Panc1 (cell line): Measurements from ENCODE around the gene CAMKMT. TPM values are rescaled to one million over a fixed set of nuclear protein-coding genes. Genes with fewer than 3 reads are reported as not detected.

ENCODE experiments used
- ATAC-seq: fragments of 200-7000 bp; cut with Tn5 transposase; 2 replicates; pipeline ENCODE4 v1.9.1; 2020; ENCODE audit warnings: mild to moderate bottlenecking, moderate library complexity
- BruUV-seq: library from RNA; stranded (reverse); fragments of 400-500 nt; replicated peaks from 2 replicates; lab custom pipeline; 2021; lab: Mats Ljungman, UMichigan
- CTCF ChIA-PET: fragments of 300-600 bp; sonication (Branson Sonifier 250); formaldehyde crosslinking; loops from one replicate; lab custom pipeline; 2022; ENCODE audit warnings: antibody characterized with exemption; lab: Charles Lee
- POLR2A ChIA-PET: fragments of 300-600 bp; sonication (Branson Sonifier 250); formaldehyde crosslinking; loops from one replicate; lab custom pipeline; 2022; ENCODE audit warnings: antibody characterized with exemption; lab: Charles Lee
- DNase-seq: peaks from one replicate; pipeline ENCODE4 v3.0.0-alpha.2; 2010; ENCODE audit warnings: low read depth, low spot score
- H3K27ac ChIP-seq: 2 replicates; pipeline ENCODE4 v1.5.1; 2011; ENCODE audit warnings: mild to moderate bottlenecking, low read length, inconsistent platforms
- H3K27me3 ChIP-seq: fragments of 200-500 bp; sonication (Bioruptor generic); 2 replicates; pipeline ENCODE4 v1.6.0; 2014; ENCODE audit warnings: low read length, inconsistent platforms; ENCODE audit not compliant: control insufficient read depth, insufficient read depth
- H3K36me3 ChIP-seq: fragments of 200-500 bp; sonication (Bioruptor generic); 2 replicates; pipeline ENCODE4 v1.5.1; 2014; ENCODE audit warnings: inconsistent platforms, mild to moderate bottlenecking, low read length, moderate library complexity; ENCODE audit not compliant: control insufficient read depth, insufficient read depth
- H3K4me1 ChIP-seq: 2 replicates; pipeline ENCODE4 v1.5.1; 2011; ENCODE audit warnings: inconsistent platforms, mild to moderate bottlenecking, low read length, moderate library complexity; ENCODE audit not compliant: control insufficient read depth, insufficient read depth
- H3K4me3 ChIP-seq, 2 experiments: 2 replicates each; pipeline ENCODE4 v1.5.1; 2011 to 2012; ENCODE audit warnings: low read depth in 2 of 2, low read length in 2 of 2, mild to moderate bottlenecking in 2 of 2, inconsistent platforms in 1 of 2, moderate library complexity in 1 of 2
- H3K9me3 ChIP-seq: fragments of 200-500 bp; sonication (Bioruptor generic); 2 replicates; pipeline ENCODE4 v1.5.1; 2014; ENCODE audit warnings: low read depth, mild to moderate bottlenecking, inconsistent platforms, low read length, moderate library complexity; ENCODE audit not compliant: control insufficient read depth, insufficient read depth
- POLR2AphosphoS5 ChIP-seq: IDR thresholded peaks from 2 replicates; pipeline ENCODE4 v1.6.1; 2012; ENCODE audit warnings: mild to moderate bottlenecking, low read depth, low read length, moderate library complexity
- REST ChIP-seq, 2 experiments: IDR thresholded peaks; 2 replicates each; pipeline ENCODE4 v1.6.1; 2011 to 2012; ENCODE audit warnings: low read depth in 2 of 2, control low read depth in 1 of 2, low read length in 1 of 2, mild to moderate bottlenecking in 1 of 2, moderate library complexity in 1 of 2; ENCODE audit not compliant: insufficient read depth in 1 of 2
- SIN3A ChIP-seq: IDR thresholded peaks from 2 replicates; pipeline ENCODE4 v1.6.1; 2012; ENCODE audit warnings: low read depth, mild to moderate bottlenecking, low read length, moderate library complexity, borderline replicate concordance; ENCODE audit not compliant: insufficient read depth
- TCF7L2 ChIP-seq: IDR thresholded peaks from 2 replicates; pipeline ENCODE4 v1.6.1; 2011; ENCODE audit warnings: mild to moderate bottlenecking, low read depth, low read length, inconsistent platforms
- in situ Hi-C: cut with HindIII; loops from 2 replicates; pipeline ENCODE4 v1.10.0; 2016; ENCODE audit warnings: low sequenced_read_pairs, low pct_unique_long_range_greater_than_20kb
- intact Hi-C: fragments of 100-400 bp; cut with micrococcal nuclease; formaldehyde crosslinking; loops from one replicate; pipeline ENCODE4 v1.10.0; 2022; ENCODE audit not compliant: unreplicated experiment
- total RNA-seq: library from RNA; stranded (reverse); gene quantifications from one replicate; pipeline ENCODE4 v1.2.1, GENCODE V29; 2021; ENCODE audit not compliant: unreplicated experiment
- TF ChIP-seq, protein P1 (sequence below): fragments of 450-650 bp; IDR thresholded peaks from 2 replicates; pipeline ENCODE4 v1.5.1; 2017; ENCODE audit warnings: mild to moderate bottlenecking

Gene CAMKMT
- total RNA-seq, 1 experiment from 2014 or later = 12.6 TPM

DNA sequence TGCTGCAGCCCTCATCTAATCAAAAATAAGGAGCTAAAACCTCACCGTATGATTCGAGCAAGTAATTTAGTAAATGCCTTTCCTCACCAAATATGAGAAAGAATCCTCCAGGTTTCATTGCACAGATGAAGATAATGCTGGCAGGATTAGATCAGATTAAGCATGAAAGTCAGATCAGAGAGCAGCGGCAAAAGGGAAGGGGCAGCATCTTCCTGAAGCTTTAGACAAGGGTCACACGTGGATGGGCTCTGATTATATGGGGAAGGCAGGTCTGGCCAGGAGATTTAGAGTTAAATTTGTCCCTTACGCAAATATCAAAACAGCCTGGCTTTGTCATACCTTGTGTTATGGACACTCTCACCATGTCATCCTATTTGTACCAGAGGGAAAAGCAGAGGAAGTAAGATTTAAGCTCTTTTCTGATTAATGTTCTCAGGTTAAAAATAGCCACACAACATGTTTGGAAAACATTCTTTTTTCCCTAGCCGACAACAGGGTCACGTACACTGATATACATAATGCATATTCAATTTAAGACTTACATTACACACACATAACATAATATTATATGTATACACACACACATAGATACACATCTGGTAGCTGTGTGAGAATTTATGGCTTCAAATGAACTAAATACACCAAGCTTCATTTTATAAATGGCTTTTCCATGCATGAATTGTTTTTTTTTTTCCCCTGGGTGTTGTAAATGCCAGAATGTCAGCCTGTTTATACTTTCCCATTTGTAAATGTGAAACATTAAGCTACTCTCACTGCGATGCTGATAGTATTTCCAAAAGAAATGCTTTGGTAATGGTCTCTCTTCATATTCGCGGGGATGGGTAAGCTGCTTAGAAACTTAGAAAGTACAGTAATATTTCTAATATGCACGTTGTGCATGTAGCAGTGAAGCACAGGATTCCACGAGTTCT lies 383.5 kb downstream of the CAMKMT start:
- ATAC-seq = no peak
- no peaks in the 10 kb centered on the region for H3K27me3 ChIP-seq
- no peak overlapping the region for H3K27ac ChIP-seq
- no peak for DNase-seq
- CTCF ChIA-PET = no interaction called here
- no peak overlapping the region for H3K4me3 ChIP-seq
- BruUV-seq = no TSS peak
- H3K36me3 ChIP-seq = no peaks in the 10 kb centered on the region
- POLR2A ChIA-PET = interaction anchor here (0.6 kb wide), 2 partner anchors 11 to 919 kb away, joined by 3 read pairs; no protein-coding TSS in a partner anchor
- in situ Hi-C loops (no loop called here), intact Hi-C loops (no loop called here)
- no peak for TF ChIP-seq POLR2AphosphoS5
- TF ChIP-seq REST (IDR thresholded peaks at IDR 0.05; ENCODE audit: insufficient read depth in 1 of 2, low read depth in 2 of 2, low read length in 1 of 2) = no peak
- no peak for TF ChIP-seq TCF7L2
- TF ChIP-seq, protein P1, sequence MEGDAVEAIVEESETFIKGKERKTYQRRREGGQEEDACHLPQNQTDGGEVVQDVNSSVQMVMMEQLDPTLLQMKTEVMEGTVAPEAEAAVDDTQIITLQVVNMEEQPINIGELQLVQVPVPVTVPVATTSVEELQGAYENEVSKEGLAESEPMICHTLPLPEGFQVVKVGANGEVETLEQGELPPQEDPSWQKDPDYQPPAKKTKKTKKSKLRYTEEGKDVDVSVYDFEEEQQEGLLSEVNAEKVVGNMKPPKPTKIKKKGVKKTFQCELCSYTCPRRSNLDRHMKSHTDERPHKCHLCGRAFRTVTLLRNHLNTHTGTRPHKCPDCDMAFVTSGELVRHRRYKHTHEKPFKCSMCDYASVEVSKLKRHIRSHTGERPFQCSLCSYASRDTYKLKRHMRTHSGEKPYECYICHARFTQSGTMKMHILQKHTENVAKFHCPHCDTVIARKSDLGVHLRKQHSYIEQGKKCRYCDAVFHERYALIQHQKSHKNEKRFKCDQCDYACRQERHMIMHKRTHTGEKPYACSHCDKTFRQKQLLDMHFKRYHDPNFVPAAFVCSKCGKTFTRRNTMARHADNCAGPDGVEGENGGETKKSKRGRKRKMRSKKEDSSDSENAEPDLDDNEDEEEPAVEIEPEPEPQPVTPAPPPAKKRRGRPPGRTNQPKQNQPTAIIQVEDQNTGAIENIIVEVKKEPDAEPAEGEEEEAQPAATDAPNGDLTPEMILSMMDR = no peak
- no peak for TF ChIP-seq SIN3A
- H3K4me1 ChIP-seq = no peaks in the 10 kb centered on the region
- no peaks in the 10 kb centered on the region for H3K9me3 ChIP-seq

- no peaks in the 10 kb centered on the region for H3K9me3 ChIP-seq
- DNase-seq (no peak), ATAC-seq (no peak)
- H3K4me3 ChIP-seq = no peak overlapping the region
- no TSS peak for BruUV-seq
- H3K36me3 ChIP-seq = no peaks in the 10 kb centered on the region
- intact Hi-C loops (no loop called here), in situ Hi-C loops (no loop called here)
- H3K4me1 ChIP-seq = no peaks in the 10 kb centered on the region
- H3K27me3 ChIP-seq = no peaks in the 10 kb centered on the region
- POLR2A ChIA-PET = no interaction called here
- no peak overlapping the region for H3K27ac ChIP-seq
- CTCF ChIA-PET = no interaction called here
- TF ChIP-seq TCF7L2 = no peak
- TF ChIP-seq, protein P1 = no peak
- no peak for TF ChIP-seq POLR2AphosphoS5
- no peak for TF ChIP-seq SIN3A
- TF ChIP-seq REST (IDR thresholded peaks at IDR 0.05; ENCODE audit: insufficient read depth in 1 of 2, low read depth in 2 of 2, low read length in 1 of 2) = no peak
Measured at GRCh38 chr2:44745922-44746766, 384.4 kb downstream of the CAMKMT start.
